ENCODE results near the gene ITGA6.

- TF ChIP-seq EZH2phosphoT487 (IDR thresholded peaks at IDR 0.05; ENCODE audit: borderline replicate concordance) (no peak), TCF7L2 (IDR thresholded peaks at IDR 0.05; ENCODE audit: borderline replicate concordance, extremely low read depth, insufficient read depth, insufficient read length) (no peak), EZH2 (IDR thresholded peaks at IDR 0.05) (no peak)
Measured at GRCh38 chr2:172439911-172440310, 12.5 kb downstream of the ITGA6 start.

Data from HCT116 (cell line).